SIG-M5 treated with dmso at 0.1 percent for 504 hours (cell line): ENCODE measurements around the gene ZSCAN1.

ENCODE experiments used
- DNase-seq: peaks from one replicate; lab custom pipeline; 2025; ENCODE audit not compliant: unreplicated experiment; lab: John Stamatoyannopoulos, UW

Gene ZSCAN1

GRCh38 chr19:58083021-58083420, 49.2 kb downstream of the ZSCAN1 start:
- DNase-seq, result no peak

- no peak for DNase-seq
These were observed 50.9 kb downstream of the ZSCAN1 start for GRCh38 chr19:58084596-58085347.

GRCh38 chr19:58085348-58085875, 51.6 kb downstream of the ZSCAN1 start:
- no peak for DNase-seq

- DNase-seq, result no peak
These were observed 53.2 kb downstream of the ZSCAN1 start for GRCh38 chr19:58086825-58087710.

GRCh38 chr19:58088521-58089052, 54.8 kb downstream of the ZSCAN1 start:
- DNase-seq, result no peak

GRCh38 chr19:58089846-58090245, 56.0 kb downstream of the ZSCAN1 start:
- DNase-seq, result no peak

GRCh38 chr19:58091251-58091995, 57.6 kb downstream of the ZSCAN1 start:
- DNase-seq, result no peak

- DNase-seq, result no peak
These were observed 59.2 kb downstream of the ZSCAN1 start for GRCh38 chr19:58093071-58093470.

- DNase-seq, result no peak
These were observed 61.5 kb downstream of the ZSCAN1 start for GRCh38 chr19:58095328-58095727.

- no peak for DNase-seq
These were observed 63.1 kb downstream of the ZSCAN1 start for GRCh38 chr19:58096884-58097283.

- DNase-seq, result no peak
These were observed 63.5 kb downstream of the ZSCAN1 start for GRCh38 chr19:58097349-58097748.

- no peak for DNase-seq
These were observed 64.2 kb downstream of the ZSCAN1 start, which contains the start of gene ZSCAN18 for GRCh38 chr19:58097781-58098681. TSS of gene ZSCAN18 (minus strand) at chr19:58098231. CDS start at chr19:58090267, 7,964 bp downstream.

GRCh38 chr19:58098682-58098998, 64.8 kb downstream of the ZSCAN1 start:
- DNase-seq, result no peak
